Measurements from ENCODE around the gene STPG3. TPM values are rescaled to one million over a fixed set of nuclear protein-coding genes. Genes with fewer than 3 reads are reported as not detected.
A peak's percentile ranks its signal among the peaks of the same experiment; 100 is the strongest.

The STPG3 gene
- total and polyA plus RNA-seq, 2 of the 8 experiments (the other 6 are each of a cell fraction or from before 2014, with no cell fraction given): not detected

GRCh38 chr9:137278061-137278701 is 27.1 kb downstream of the STPG3 start:
- no peaks in the 10 kb centered on the region; the same call in 1 of the 2 replicates for H3K79me1 ChIP-seq (ENCODE audit: low read depth, low read length)
- H3K27ac ChIP-seq (ENCODE audit: low read depth, low read length): no peak overlapping the region
- peak overlapping the region; percentile 68 for H3K18ac ChIP-seq (ENCODE audit: extremely low read depth, low read length)
- no peak overlapping the region for H4K5ac ChIP-seq (ENCODE audit: insufficient read length, low read depth, low read length)
- peak overlapping the region; percentile 65; the same call in 1 of the 2 replicates for H4K8ac ChIP-seq (ENCODE audit: extremely low read depth, insufficient read depth, low read length)
- ChIA-PET POLR2A (ENCODE audit: partially characterized antibody) (interaction anchor here (0.5 to 47.8 kb wide), 9 partner anchors 9 to 432 kb away, joined by 3 to 1462 read pairs (median 8); partner anchors contain the start of genes CYSRT1, NDOR1, NELFB and NRARP), CTCF (ENCODE audit: partially characterized antibody) (interaction anchor here (0.7 to 2.7 kb wide), 11 partner anchors 9 to 210 kb away, joined by 3 to 10 read pairs (median 3); partner anchors contain the start of genes NELFB, NRARP and STPG3)
- no peak overlapping the region; a peak in 1 of 7 replicates for H3K9ac ChIP-seq (replicated peaks in 1 of 4; ENCODE audit: extremely low read depth in 1 of 4, low read depth in 3 of 4, low read length in 3 of 4)
- no peaks in the 10 kb centered on the region for H3K79me2 ChIP-seq (ENCODE audit: control insufficient read depth in 1 of 2, insufficient read depth in 2 of 2, low read length in 2 of 2)
- H3K4ac ChIP-seq (replicated peaks; ENCODE audit: insufficient read length, low read depth, low read length): peak overlapping the region; percentile 13
- H2BK12ac ChIP-seq (ENCODE audit: low read depth, low read length): no peak overlapping the region
- H3K23me2 ChIP-seq (ENCODE audit: low read depth, low read length): peaks cover 13% of the 10 kb centered on the region; the same call in 1 of the 2 replicates
- peak in 1 of 2 experiments; percentile 77 for DNase-seq (ENCODE audit: low read depth in 1 of 2, low spot score in 2 of 2)
- H3K14ac ChIP-seq (ENCODE audit: insufficient read length): no peak overlapping the region
- peak overlapping the region; percentile 26 to 70 (median 58) for H3K4me3 ChIP-seq (ENCODE audit: extremely low read depth in 1 of 4, insufficient read depth in 2 of 4, low read depth in 3 of 4, low read length in 4 of 4)
- no peak overlapping the region for H2BK15ac ChIP-seq (ENCODE audit: low read length)
- peak overlapping the region; percentile 60; the same call in 1 of the 2 replicates for H2BK5ac ChIP-seq (ENCODE audit: low read depth, low read length)
- H4K91ac ChIP-seq (replicated peaks; ENCODE audit: insufficient read length, low read length): peak overlapping the region; percentile 73
- H3K23ac ChIP-seq (ENCODE audit: insufficient read length): no peak overlapping the region
- FAIRE-seq: no peak
- peak overlapping the region; percentile 64 for H3K56ac ChIP-seq (replicated peaks; ENCODE audit: insufficient read length, low read depth, low read length)
- no peak overlapping the region for H2AK5ac ChIP-seq (ENCODE audit: low read depth, low read length)
- H3K4me2 ChIP-seq (ENCODE audit: insufficient read depth in 1 of 2, low read depth in 2 of 2, low read length in 2 of 2): peak overlapping the region; percentile 58 to 80; a peak in 3 of 4 replicates
- TF ChIP-seq EZH2 (IDR thresholded peaks at IDR 0.05; ENCODE audit: low read depth, low read length, severe bottlenecking) (peak; percentile 54), KDM1A (IDR thresholded peaks at IDR 0.05; ENCODE audit: borderline replicate concordance, low read length) (no peak)
- no peak overlapping the region for H2BK120ac ChIP-seq (replicated peaks; ENCODE audit: low read depth, low read length)
- H3K9me3 ChIP-seq (ENCODE audit: insufficient read depth in 2 of 2, low read depth in 1 of 2, low read length in 1 of 2): no peaks in the 10 kb centered on the region; a peak in 1 of 4 replicates
- H2AFZ ChIP-seq (ENCODE audit: low read length): no peak overlapping the region
- WGBS, 2 experiments (ENCODE audit: extremely low coverage in 1 of 2, insufficient coverage in 1 of 2, insufficient read length in 1 of 2, insufficient replicate concordance in 2 of 2, low coverage in 1 of 2, low lambda C conversion rate in 2 of 2, missing lambda C conversion rate in 1 of 2): 8% methylated on average over 39 of the region's 54 CpGs; no CpG with 5 or more reads in 1 of the 2 experiments
- H3K27me3 ChIP-seq (replicated peaks in 1 of 4; ENCODE audit: control insufficient read depth in 3 of 4, extremely low read depth in 1 of 4, insufficient read depth in 3 of 4, low read length in 3 of 4): peaks cover 2 to 27% (median 14%) of the 10 kb centered on the region in 4 experiments; a peak in 6 of 7 replicates
- no peak overlapping the region for H2BK20ac ChIP-seq (ENCODE audit: low read length)
- H4K20me1 ChIP-seq (replicated peaks in 1 of 2; ENCODE audit: control insufficient read depth in 1 of 2, insufficient read depth in 2 of 2, low read length in 2 of 2): peaks cover 0 to 13% of the 10 kb centered on the region in 2 experiments
- peaks cover 0 to 27% (median 18%) of the 10 kb centered on the region in 4 experiments; a peak in 6 of 7 replicates for H3K4me1 ChIP-seq (replicated peaks in 1 of 4; ENCODE audit: control insufficient read depth in 3 of 4, insufficient read depth in 4 of 4, low read length in 3 of 4)
- H3K36me3 ChIP-seq (ENCODE audit: control insufficient read depth in 2 of 4, insufficient read depth in 4 of 4, low read length in 3 of 4): peaks cover 0 to 12% (median 1%) of the 10 kb centered on the region in 4 experiments; a peak in 3 of 8 replicates

Measured in H1 (cell line).